ENCODE measurements around the gene TLNRD1.

The TLNRD1 gene

DNA sequence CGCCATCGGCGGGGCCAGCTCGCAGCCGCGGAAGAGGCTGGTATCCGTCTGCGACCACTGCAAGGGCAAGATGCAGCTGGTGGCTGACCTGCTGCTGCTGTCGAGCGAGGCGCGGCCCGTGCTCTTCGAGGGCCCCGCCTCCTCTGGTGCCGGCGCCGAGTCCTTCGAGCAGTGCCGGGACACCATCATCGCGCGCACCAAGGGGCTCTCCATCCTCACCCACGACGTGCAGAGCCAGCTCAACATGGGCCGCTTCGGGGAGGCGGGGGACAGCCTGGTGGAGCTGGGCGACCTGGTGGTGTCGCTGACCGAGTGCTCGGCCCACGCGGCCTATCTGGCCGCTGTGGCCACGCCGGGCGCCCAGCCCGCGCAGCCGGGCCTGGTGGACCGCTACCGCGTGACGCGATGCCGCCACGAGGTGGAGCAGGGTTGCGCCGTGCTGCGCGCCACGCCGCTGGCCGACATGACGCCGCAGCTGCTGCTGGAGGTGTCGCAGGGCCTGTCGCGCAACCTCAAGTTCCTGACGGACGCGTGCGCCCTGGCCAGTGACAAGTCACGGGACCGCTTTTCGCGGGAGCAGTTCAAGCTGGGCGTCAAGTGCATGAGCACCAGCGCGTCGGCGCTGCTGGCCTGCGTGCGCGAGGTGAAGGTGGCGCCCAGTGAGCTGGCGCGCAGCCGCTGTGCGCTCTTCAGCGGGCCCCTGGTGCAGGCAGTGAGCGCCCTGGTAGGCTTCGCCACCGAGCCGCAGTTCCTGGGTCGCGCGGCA, 1.8 kb downstream of the TLNRD1 start:
- no peak for DNase-seq

DNA sequence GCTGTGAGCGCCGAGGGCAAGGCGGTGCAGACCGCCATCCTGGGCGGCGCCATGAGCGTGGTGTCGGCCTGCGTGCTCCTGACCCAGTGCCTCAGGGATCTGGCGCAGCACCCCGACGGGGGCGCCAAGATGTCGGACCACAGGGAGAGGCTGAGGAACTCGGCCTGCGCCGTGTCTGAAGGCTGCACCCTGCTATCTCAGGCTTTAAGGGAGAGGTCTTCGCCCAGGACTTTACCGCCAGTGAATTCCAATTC, 2.3 kb downstream of the TLNRD1 start:
- DNase-seq, result no peak

DNA sequence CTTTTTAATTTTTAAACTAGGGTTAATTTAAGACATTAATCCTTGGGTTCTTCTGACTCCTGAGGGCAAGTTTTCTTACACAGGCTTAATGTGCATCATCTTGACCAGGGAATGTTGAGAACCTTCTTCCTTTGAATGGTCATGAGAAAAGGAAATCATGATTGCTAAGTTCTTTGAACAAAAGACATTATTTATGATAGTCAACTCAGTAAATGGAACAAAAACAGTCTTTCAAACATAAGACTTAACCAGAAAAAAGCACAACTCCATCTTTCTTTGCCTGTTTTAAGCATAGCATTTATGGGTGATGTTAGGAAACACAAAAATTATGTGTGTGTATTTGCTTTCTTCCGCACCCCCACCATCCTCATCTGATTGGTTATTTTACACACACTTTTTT, 5.4 kb downstream of the TLNRD1 start:
- no peak for DNase-seq

DNA sequence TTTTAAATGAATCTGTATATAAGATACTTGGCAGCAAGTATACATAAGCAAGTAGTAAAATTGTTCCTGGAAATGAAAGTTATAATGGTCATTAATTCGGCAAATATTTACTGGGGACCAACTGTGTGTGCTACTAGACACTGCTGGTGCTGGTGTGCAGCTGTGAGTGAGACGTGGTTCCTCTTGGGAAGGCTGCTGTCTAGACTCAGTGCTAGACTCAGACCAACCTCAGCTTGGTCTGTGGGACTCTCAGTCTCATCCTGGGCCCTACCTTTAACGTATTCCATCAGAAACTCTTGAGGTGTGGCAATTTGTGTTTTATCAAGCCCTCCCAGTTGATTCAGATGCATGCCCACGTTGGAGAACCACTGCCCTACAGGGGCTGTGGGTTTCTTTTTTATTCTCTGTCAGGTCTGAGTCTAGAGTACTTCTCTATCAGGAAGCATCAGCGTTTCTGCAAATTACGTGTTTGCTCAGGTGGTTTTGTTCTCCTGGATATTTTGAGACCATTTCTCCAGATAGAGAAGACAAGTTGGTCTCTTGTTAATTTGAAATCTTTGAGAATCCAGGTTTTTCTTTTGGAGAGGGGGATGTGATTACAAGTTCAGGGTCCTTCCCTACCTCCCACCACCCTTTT, 6.8 kb downstream of the TLNRD1 start:
- DNase-seq, result no peak

DNA sequence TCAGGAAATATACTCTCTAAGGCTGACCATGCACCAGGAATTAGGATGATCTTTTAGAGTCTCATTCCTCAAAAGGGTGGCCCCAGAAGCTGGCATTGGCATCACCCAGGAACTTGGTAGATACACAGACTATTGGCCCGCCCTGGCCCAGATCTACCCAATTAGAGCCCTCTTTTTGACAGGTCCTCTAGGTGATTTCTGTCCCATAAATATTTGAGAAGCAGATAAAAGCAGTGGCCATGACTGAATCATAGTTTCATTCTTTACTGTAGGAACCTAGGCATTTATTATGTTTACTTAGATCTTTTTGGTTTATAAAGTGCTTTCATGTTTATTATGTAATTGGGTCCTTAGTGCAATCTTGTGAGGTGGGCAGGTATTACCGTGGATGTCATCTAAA, 7.6 kb downstream of the TLNRD1 start:
- DNase-seq, result no peak

DNA sequence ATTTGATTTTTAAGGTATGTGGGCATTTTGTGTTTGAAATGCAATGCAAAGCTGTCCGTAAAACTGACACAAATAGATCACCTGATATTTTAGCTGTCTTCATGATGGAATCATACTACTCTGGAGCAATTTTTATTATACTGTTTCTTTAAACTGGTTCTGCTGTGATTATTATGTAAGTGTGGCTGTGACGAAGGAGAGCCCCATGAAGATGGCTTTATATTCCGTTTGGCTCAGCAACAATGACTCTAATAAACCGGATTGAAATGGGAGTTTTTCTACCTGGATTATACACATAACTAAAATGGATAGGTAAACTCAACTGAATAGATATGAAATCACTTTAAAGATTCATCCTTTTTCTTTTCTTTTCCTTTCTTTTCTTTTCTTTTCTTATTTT, 9.4 kb downstream of the TLNRD1 start:
- DNase-seq, result no peak

DNA sequence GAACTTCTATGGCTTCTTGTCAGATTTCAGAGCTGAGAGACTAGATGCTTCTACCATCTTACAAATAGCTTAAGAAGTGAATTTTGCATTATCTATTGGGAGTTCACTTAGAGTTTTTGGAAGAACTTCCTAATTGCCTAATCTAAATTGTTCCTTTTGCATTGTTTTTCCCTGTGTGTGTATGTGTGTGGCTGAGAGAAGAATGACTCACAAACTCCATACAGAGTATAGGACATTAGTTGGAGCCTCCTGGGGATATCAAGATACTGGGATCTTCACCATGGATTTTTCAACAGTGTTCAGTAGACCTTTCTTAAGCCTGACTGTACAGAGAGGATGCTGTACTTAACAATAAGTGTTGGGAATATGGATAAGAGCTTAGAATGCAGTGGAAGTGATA, 10.9 kb downstream of the TLNRD1 start:
- no peak for DNase-seq

DNA sequence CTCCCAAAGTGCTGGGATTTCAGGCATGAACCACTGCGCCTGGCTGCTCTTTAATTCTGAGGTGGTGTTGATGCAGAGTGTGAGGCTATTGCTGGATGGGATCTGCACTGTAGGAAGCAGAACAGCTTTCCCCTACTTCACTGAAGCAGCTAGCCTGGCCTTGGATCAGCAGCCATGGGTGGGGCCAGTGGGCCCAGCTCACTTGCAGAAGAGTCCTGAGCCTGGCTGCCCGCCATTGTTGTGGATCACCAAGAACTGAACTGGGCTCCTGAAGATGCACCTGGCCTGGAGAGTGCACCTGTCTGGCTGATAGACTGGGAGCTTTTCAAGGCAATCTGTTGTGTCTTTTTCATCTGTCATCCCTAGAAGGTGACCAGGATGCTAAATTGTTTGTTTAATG, 11.9 kb downstream of the TLNRD1 start:
- no peak for DNase-seq

DNA sequence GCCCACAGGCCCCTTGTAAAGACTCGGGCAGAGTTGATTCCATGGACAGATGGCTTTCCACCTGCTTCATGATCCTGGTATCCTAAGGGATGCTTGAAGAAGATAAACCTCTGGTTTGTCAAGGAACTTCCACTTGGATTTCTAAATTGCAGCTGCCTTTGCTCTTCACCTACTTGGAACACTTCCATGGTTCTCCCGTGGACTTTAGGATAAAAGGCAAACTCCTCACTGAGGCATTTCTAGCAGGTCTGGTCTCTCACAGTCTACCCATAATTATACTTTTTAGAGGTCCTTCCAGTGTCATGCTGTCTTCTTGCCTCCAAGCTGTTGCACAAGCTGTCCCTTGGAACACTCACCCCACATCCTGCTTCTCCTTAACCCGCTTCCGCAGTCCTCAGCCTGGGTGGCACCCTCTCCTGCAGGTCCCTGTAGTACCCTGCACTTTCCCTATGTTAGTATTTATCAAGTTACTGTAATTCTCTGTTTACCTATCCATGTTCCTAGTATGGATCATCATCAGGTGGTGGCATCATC, 12.7 kb downstream of the TLNRD1 start:
- DNase-seq, result no peak

DNA sequence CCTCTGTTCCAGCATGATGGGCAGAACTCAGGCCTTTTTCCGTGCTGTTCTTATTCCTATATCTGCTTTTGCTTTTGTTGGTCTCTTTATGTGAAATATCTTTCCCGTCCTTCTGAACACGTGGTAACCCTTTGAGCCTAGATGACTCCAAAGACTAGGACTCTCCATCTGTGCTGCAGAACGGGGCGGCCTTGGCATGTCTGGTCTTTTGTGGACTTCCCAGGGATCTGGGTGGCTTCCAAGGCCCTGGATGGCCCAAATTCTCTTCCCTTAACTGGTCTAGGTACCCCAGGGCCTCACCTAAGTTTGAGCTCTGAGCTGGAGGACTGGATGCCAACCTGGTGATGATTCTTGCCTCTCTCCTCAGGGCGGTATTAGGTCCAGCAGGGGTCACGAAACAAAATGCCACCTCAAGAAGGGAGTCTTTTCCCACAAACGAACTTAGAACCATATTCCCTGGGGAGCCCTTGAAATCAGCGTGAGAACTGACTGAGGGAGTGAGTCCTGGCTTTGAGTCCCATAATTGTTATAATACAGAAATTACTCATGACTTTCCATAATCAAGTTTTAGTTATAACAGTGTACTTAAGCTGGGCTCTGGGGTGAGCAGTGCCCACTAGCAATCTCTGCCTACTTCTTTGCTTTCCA, 13.8 kb downstream of the TLNRD1 start:
- no peak for DNase-seq

DNA sequence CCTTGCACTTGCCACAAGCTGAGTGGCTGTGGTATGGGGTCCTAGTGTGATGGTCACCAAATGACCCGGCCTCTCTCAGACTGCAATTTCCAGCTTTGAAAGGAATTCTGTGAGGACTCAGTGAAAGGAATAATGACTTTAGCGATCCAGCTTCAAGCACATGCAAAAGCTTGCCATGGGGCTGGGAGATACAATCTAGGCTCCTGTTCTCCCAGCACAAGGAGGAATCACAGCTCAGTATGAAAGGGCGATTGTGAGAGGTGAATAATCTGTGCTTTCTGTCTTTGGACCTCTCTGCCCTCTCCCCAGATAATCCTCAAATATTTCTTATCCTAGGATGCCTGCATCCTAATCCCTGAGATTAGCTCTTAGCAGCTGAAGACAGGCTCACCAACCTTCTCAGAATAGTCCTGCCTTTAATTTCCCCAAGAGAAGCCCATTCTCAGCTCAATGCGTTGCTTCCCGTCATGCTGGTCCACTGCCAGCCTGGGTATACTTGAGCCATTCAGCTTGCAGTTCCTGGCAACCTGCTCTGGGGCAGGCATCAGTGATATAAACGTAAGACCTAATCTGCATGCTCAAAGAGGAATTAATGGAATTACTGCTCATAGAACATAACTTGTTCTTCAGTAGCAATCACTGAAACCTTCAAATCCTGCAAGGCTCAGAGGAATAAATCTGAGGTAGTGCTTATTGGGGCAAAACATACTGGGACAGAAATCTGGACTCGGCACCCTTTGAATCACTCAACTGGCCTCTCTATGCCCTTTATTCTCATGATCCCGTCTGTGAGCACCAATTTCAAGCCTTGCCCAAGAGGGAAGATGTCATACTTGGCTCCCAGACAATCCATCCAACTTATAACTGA, 15.1 kb downstream of the TLNRD1 start:
- DNase-seq, result no peak

DNA sequence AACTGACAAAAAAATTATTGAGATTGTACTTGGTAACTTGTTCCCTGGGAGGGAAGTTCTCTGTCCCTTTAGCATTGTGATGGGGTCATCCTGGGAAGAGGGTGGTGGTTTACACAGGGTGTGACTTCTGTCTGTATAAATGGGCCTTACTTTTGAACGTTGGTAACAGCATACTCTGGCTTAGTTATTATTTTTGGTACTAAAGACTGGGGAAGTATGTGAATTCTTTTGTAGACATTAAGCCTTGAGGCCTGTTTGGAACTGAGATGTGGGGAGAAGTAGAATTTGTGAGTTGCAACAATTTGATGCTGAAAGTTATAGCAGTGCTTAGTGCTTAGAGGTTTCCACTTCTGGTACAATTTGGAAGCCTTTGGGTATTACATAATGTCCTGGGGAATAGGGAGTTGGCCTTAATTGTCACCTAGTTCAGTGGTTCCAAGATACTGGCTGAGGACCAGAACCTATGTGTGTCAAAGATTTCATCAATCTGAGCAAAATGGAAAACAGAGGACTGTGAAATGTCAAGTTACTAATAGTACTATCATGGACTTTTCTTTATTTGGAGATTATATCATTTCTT, 15.9 kb downstream of the TLNRD1 start:
- DNase-seq, result no peak

DNA sequence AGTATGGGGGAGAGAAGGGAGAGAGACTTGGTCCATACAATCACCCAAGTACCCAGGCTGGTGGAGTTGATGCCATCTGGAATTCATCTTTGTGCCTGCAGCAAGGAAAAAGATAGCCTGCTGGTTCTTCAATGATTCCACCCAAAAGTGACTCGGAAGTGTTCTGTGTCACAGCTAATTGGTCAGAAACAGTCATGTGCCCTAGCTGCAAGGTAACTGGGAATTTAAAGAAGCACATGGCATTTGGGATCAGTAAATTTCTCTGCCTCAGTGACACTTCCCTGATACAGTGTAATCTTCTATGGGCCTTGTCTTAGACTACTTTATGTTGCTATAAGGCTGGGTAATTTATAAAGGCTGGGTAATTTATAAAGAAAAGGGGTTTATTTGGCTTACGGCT, 17.5 kb downstream of the TLNRD1 start:
- no peak for DNase-seq

DNA sequence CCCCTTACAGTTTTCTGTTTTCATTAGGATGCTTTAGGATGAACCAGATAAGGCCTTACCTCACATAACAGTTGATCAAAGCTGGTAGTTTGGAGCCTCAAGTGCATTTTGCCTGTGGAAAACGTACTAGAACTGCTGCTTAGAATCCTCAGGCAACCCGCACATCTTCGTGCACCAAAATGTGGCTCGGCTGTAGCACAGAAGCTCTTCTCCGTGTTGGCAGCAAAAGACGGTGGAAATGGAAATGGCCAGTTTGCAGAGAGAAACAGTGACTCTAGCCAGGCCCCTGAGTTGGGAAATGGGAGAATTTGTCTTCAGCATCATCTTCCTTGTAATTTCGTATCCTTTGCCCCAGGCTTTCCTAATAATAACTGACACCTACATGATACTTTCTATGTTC, 20.6 kb downstream of the TLNRD1 start:
- no peak for DNase-seq

DNA sequence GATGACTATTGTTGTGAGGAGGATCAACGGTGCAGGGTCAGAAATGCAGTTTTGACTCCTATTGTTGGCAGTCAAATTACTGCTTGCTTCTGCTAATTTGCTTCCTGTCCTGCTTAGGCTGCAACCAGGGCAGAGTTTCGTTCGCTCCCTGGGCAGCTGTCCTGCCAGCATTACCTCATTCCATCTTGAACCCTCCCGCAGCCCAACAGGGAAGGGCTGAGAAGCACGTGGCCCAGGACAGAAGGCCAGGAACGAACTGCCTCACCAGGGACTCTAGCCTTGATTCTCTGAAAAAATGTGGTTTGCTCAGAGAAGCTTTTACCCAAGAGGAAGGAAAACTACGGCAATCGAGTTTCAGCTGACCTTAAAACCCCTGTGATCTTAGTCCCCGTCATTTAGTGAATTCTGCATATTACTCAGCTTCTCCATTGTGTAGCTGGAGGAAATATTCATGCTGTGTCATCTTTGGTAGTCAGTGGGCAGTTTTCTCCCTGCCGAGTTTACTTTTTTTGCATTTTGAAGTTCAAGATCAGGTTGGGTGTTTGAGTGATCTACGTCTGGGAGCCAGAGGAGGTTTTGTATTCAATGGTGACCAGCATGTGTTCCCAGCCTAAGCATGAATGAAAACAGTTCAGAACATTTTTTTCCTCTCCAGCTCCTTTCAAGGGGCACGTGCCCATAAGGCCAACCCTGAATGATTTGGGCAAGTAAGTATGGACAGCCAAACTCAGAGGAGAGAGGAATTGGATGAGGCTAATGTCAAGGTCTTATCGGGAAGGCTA, 23.0 kb downstream of the TLNRD1 start:
- no peak for DNase-seq

DNA sequence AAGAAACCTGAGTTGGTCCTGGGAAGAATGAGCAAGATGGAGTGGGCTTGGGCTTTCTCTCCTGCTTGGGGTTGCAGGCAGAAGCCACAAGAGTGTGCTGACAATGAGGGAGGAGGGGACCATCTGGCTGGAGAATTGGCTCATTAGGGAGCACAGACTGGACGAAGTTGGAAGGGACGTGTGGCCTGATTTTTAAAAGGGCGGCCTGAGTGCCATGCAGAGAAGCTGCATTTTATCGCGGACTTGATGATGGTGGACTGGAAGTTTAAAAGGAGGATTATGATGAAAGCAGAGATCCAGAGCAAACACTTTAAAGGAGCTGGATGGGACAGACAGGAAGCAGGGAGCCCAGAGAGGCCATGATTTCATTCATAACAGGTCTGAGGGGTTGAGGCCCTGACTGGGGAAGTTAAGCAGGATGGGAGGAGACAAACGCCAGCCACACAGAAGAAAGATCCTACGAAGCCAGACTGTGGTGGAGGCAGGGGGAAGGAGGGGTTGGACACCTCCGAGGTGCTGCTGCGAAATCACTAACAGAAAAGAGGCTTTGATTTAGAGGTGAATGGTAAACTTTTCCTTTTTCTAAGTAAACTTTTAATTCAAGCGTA, 23.6 kb downstream of the TLNRD1 start:
- no peak for DNase-seq

DNA sequence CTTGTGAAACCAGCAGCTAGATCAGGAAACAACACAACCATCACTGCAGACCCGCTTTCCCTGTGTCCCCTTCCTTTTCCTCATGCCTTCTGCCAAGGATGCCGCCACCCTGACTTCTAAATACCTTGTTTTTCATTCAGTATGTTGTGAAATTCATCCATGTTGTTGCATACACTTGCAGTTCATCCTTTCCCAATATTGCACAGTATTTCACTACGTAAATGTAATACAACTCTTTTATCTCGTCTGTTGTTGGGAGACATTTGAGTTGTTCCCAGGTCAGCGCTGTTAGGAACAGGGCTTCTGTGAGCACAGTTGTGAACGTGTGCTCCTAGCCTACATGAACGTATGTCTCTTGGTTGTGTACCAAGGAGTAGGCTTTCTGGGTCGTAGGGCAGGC, 24.2 kb downstream of the TLNRD1 start:
- no peak for DNase-seq

DNA sequence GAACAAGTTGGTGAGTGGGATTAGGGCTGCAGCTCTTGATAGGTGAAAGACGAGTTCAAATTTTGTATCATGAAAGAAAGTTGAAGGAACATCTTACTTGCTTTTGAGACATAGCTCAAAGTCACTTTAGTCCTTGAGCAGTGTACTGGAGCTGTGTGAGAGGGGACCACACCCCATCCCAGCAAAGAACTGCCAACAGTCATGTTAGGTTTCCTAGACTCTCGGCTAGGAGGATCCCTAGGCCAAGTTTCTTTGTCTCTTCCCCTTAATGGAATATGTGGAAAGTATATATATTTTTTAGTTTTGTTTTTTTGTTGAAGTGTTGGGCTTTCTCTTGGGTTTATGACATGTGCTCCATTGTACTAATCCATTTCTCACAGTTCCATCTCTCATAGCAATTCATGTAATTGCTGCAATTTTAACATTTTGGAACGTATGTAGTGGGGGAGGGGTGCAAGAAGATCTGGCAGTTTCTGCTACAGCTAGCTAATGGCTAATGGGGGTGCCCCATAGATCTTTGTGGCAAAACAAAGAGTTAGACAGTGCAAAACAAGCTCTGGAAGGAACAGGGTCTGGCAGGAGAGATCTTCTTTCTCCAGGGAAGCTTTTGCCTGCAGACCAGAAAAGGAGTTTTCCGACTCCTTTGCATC, 25.1 kb downstream of the TLNRD1 start:
- DNase-seq, result no peak

DNA sequence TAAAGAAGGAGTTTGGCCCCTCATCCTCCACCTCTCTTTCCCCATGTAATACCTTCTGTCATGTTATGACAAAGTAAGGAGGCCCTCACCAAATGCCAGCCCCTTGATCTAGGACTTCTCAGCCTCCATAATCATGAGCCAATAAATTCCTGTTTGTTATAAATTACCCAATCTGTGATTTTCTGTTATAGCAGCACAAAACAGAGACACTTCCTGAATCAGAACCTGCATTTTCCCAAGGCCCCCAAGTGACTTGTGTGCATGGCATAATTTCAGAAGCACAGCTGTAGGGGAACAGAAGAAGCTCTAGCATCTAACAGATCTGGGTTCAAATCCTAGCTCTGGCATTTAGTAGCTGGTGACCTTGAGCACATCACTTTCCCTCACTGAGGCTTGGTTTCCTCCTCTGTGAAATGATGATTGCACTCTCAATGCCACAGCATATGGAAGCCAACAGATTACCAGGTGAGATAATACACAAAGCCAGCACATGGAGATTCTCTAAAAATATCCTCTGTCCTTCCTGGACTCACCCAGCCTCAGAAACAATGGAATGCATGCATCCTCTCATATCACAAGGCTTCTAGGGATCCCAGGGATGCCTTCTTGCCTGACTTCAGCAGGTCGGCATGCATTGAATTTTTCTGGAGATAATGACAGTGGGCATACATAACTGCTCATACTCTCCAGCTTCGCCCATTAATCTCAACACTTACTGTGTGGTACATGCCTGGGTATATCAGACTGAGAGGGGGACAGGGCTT, 26.3 kb downstream of the TLNRD1 start:
- DNase-seq, result no peak

Measured in cortex of kidney (tissue), 1 donor.